GM19455 (cell line): ENCODE results near the gene NPAS2.

Experiments used
- ATAC-seq: cut with Tn5 transposase; IDR thresholded peaks from one replicate; pipeline ENCODE4 v1.9.1; 2021; ENCODE audit not compliant: unreplicated experiment

Gene NPAS2

GRCh38 chr2:100819370-100820272 lies at the start of gene NPAS2:
Gene NPAS2, plus strand, starts transcription at chr2:100820139. Its CDS starts 84,616 bp downstream, at chr2:100904755.
- ATAC-seq: no peak

GRCh38 chr2:100771125-100771524 lies 48.8 kb upstream of the NPAS2 start:
- ATAC-seq: no peak

GRCh38 chr2:100773538-100773937 lies 46.4 kb upstream of the NPAS2 start:
- ATAC-seq: no peak

- ATAC-seq: no peak
These were observed 43.5 kb upstream of the NPAS2 start for GRCh38 chr2:100776445-100776844.

- no peak for ATAC-seq
These were observed 41.1 kb upstream of the NPAS2 start for GRCh38 chr2:100778637-100779450.

GRCh38 chr2:100779908-100780202 lies 40.1 kb upstream of the NPAS2 start:
- ATAC-seq: no peak

- no peak for ATAC-seq
These were observed 39.5 kb upstream of the NPAS2 start for GRCh38 chr2:100780203-100781008.

- no peak for ATAC-seq
These were observed 39.0 kb upstream of the NPAS2 start for GRCh38 chr2:100781009-100781325.

- no peak for ATAC-seq
These were observed 38.2 kb upstream of the NPAS2 start for GRCh38 chr2:100781523-100782379.

- no peak for ATAC-seq
These were observed 37.5 kb upstream of the NPAS2 start for GRCh38 chr2:100782380-100782878.

GRCh38 chr2:100783987-100784386 lies 36.0 kb upstream of the NPAS2 start:
- ATAC-seq: no peak

GRCh38 chr2:100784681-100785080 lies 35.3 kb upstream of the NPAS2 start:
- ATAC-seq: no peak

- ATAC-seq: no peak
These were observed 34.2 kb upstream of the NPAS2 start for GRCh38 chr2:100785626-100786296.

GRCh38 chr2:100786297-100786658 lies 33.7 kb upstream of the NPAS2 start:
- no peak for ATAC-seq

GRCh38 chr2:100786985-100787384 lies 33.0 kb upstream of the NPAS2 start:
- ATAC-seq: no peak

GRCh38 chr2:100789361-100789760 lies 30.6 kb upstream of the NPAS2 start:
- no peak for ATAC-seq

- no peak for ATAC-seq
These were observed 28.5 kb upstream of the NPAS2 start for GRCh38 chr2:100791294-100791935.

GRCh38 chr2:100791936-100792308 lies 28.0 kb upstream of the NPAS2 start:
- no peak for ATAC-seq

- ATAC-seq: no peak
These were observed 26.7 kb upstream of the NPAS2 start for GRCh38 chr2:100793220-100793619.
